Endothelial cell of umbilical vein (primary cell): ENCODE data around the gene SUGP1.

Source experiments
- CTCF ChIP-seq, 2 donors: IDR thresholded peaks; 1 replicate in 1 of 2; 2 replicates in 1 of 2; pipeline ENCODE4 v1.5.1; 2011; ENCODE audit warnings: low read length in 2 of 2, mild to moderate bottlenecking in 2 of 2, moderate library complexity in 2 of 2, control low read depth in 1 of 2, inconsistent platforms in 1 of 2, low read depth in 1 of 2; ENCODE audit not compliant: insufficient read depth in 1 of 2; ENCODE audit errors: extremely low read depth in 1 of 2
- EZH2 ChIP-seq: IDR thresholded peaks from 2 replicates; pipeline ENCODE4 v1.6.1; 2012; ENCODE audit warnings: borderline replicate concordance, low read depth, mild to moderate bottlenecking, moderate library complexity, low read length, inconsistent platforms; ENCODE audit not compliant: severe bottlenecking
- POLR2A ChIP-seq: IDR thresholded peaks from 2 replicates; pipeline ENCODE4 v1.6.1; 2012; ENCODE audit warnings: low read depth, mild to moderate bottlenecking, control low read depth, low read length
- POLR2AphosphoS5 ChIP-seq: IDR thresholded peaks from 2 replicates; pipeline ENCODE4 v1.6.1; 2012; ENCODE audit warnings: low read depth, mild to moderate bottlenecking, control low read depth, low read length, moderate library complexity; ENCODE audit not compliant: insufficient read depth

- TF ChIP-seq CTCF (IDR thresholded peaks at IDR 0.05; ENCODE audit: extremely low read depth in 1 of 2, insufficient read depth in 1 of 2, low read depth in 1 of 2, low read length in 2 of 2) (no peak), EZH2 (no peak), POLR2A (no peak), POLR2AphosphoS5 (no peak)
Measured at GRCh38 chr19:19308373-19308772, 11.9 kb downstream of the SUGP1 start.
